ENCODE measurements around the gene GPR55. TPM values are rescaled to one million over a fixed set of nuclear protein-coding genes. Genes with fewer than 3 reads are reported as not detected.

The GPR55 gene
- total and polyA plus RNA-seq, 2 of the 4 experiments (the other 2 are of a cell fraction), result 0.03 TPM; not detected in 1

DNA sequence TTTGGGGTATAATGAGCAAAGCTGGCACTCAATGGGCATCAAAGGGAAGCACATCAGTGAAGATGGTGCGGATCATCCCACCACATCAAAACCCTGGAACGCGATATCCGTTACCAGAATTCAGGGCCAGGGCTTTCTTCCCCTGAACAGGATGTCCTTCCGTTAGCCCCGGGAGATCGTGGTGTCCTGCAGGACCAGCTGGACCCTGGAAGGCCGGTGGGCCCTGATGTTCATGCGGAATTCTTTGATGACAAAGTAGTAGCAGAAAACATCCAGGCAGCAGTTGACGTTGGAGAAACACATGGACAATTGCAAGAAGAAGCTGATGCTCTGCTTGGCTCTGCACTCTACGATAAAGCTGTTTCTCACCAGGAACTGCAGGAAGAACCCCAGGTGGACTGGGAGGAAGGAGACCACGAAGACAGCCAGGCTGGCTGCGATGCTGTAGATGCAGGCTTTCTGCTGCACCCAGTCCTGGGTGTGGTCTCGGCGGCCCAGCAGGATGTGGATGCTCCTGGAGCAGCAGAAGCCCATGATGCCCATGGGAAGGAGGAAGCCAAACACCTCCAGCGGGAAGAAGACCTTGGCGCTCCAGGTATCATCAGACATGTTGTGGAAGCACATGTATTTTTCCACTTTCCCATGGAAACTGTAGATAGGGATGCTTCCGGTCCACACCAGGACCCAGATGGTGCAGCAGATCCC is 15.0 kb downstream of the GPR55 start:
- CTCF ChIA-PET, result no interaction called here

More for the DNA sequence above, 15.0 kb downstream of the GPR55 start:
- dilution Hi-C loops (cut with HindIII; ENCODE audit: low sequenced_read_pairs, unreplicated experiment) (no loop called here), intact Hi-C loops (cut with micrococcal nuclease) (loop anchor here (10.0 kb wide), 1 partner anchor 545 kb away; no protein-coding TSS in a partner anchor), in situ Hi-C loops (cut with MboI; ENCODE audit: low sequenced_read_pairs) (no loop called here)
- no peak overlapping the region for H2BK120ac ChIP-seq (ENCODE audit: low read depth, low read length)
- no peaks in the 10 kb centered on the region for H3K79me1 ChIP-seq (ENCODE audit: low read depth in 1 of 2, low read length in 2 of 2)
- peaks cover 6% of the 10 kb centered on the region for H3K4me1 ChIP-seq (ENCODE audit: control insufficient read depth, insufficient read depth, low read length)
- H3K56ac ChIP-seq (ENCODE audit: extremely low read depth, insufficient read depth, low read length), result no peak overlapping the region
- H3K9me3 ChIP-seq (ENCODE audit: control insufficient read depth, insufficient read depth, low read length), result no peaks in the 10 kb centered on the region
- H3K4me3 ChIP-seq (ENCODE audit: insufficient read depth, low read depth, low read length), result no peak overlapping the region
- WGBS, 2 experiments (ENCODE audit: extremely low coverage in 2 of 2, insufficient read length in 1 of 2), result 55% methylated on average over 4 of the region's 18 CpGs; no CpG with 5 or more reads in 1 of the 2 experiments
- no peak overlapping the region for H2AFZ ChIP-seq (replicated peaks; ENCODE audit: low read length, poor library complexity)
- H3K9ac ChIP-seq (ENCODE audit: low read depth, low read length), result no peak overlapping the region
- H3K4me2 ChIP-seq (ENCODE audit: low read depth, low read length), result no peak overlapping the region
- ATAC-seq (ENCODE audit: low read depth) (no peak), DNase-seq (no peak)
- no peak overlapping the region for H3K4ac ChIP-seq (ENCODE audit: low read depth, low read length)
- H3K18ac ChIP-seq (ENCODE audit: low read depth, low read length), result no peak overlapping the region
- H3K23ac ChIP-seq (ENCODE audit: low read depth, low read length), result no peak overlapping the region
- no peak overlapping the region for H4K91ac ChIP-seq (ENCODE audit: insufficient read depth, low read depth, low read length)
- peaks cover 14% of the 10 kb centered on the region for H3K9me1 ChIP-seq (ENCODE audit: insufficient read depth, low read length)
- POLR2A ChIA-PET (ENCODE audit: unreplicated experiment), result no interaction called here
- peaks cover 10% of the 10 kb centered on the region; the same call in 1 of the 2 replicates for H3K27me3 ChIP-seq (ENCODE audit: control insufficient read depth, insufficient read depth, low read length)
- H4K5ac ChIP-seq (ENCODE audit: low read depth, low read length), result no peak overlapping the region
- H3K36me3 ChIP-seq (ENCODE audit: control insufficient read depth, insufficient read depth, low read length), result no peaks in the 10 kb centered on the region
- H4K20me1 ChIP-seq (ENCODE audit: insufficient read depth, low read length), result no peaks in the 10 kb centered on the region
- TF ChIP-seq FOS (IDR thresholded peaks at IDR 0.05; ENCODE audit: low read depth, low read length) (no peak), CEBPB (IDR thresholded peaks at IDR 0.05; ENCODE audit: low read depth, low read length) (no peak), SMC3 (IDR thresholded peaks at IDR 0.05; ENCODE audit: low read depth, low read length) (no peak), RCOR1 (IDR thresholded peaks at IDR 0.05; ENCODE audit: insufficient replicate concordance, low read length) (no peak), MXI1 (IDR thresholded peaks at IDR 0.05; ENCODE audit: borderline replicate concordance, low read depth, low read length) (no peak), RFX5 (IDR thresholded peaks at IDR 0.05; ENCODE audit: low read depth, low read length) (no peak), BHLHE40 (IDR thresholded peaks at IDR 0.05; ENCODE audit: low read depth, low read length) (no peak), CHD1 (IDR thresholded peaks at IDR 0.05; ENCODE audit: low read depth, low read length) (no peak), NFE2L2 (IDR thresholded peaks at IDR 0.05; ENCODE audit: low read depth, low read length) (no peak), RAD21 (IDR thresholded peaks at IDR 0.05; ENCODE audit: low read length) (no peak), POLR2A (IDR thresholded peaks at IDR 0.05; ENCODE audit: low read depth, low read length) (no peak), MAZ (IDR thresholded peaks at IDR 0.05; ENCODE audit: borderline replicate concordance, low read depth, low read length) (no peak)
- TF ChIP-seq, protein P1, sequence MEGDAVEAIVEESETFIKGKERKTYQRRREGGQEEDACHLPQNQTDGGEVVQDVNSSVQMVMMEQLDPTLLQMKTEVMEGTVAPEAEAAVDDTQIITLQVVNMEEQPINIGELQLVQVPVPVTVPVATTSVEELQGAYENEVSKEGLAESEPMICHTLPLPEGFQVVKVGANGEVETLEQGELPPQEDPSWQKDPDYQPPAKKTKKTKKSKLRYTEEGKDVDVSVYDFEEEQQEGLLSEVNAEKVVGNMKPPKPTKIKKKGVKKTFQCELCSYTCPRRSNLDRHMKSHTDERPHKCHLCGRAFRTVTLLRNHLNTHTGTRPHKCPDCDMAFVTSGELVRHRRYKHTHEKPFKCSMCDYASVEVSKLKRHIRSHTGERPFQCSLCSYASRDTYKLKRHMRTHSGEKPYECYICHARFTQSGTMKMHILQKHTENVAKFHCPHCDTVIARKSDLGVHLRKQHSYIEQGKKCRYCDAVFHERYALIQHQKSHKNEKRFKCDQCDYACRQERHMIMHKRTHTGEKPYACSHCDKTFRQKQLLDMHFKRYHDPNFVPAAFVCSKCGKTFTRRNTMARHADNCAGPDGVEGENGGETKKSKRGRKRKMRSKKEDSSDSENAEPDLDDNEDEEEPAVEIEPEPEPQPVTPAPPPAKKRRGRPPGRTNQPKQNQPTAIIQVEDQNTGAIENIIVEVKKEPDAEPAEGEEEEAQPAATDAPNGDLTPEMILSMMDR (conservative IDR thresholded peaks at IDR 0.05; ENCODE audit: low read depth, low read length), result no peak
- TF ChIP-seq, protein P2, sequence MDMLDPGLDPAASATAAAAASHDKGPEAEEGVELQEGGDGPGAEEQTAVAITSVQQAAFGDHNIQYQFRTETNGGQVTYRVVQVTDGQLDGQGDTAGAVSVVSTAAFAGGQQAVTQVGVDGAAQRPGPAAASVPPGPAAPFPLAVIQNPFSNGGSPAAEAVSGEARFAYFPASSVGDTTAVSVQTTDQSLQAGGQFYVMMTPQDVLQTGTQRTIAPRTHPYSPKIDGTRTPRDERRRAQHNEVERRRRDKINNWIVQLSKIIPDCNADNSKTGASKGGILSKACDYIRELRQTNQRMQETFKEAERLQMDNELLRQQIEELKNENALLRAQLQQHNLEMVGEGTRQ (IDR thresholded peaks at IDR 0.05; ENCODE audit: low read depth, low read length), result no peak
- H4K8ac ChIP-seq (ENCODE audit: low read depth in 2 of 2, low read length in 2 of 2), result no peak overlapping the region
- no peak overlapping the region for H2BK20ac ChIP-seq (ENCODE audit: low read depth, low read length)
- no TSS peak for BruUV-seq (replicated peaks)
- no peak overlapping the region for H3K27ac ChIP-seq (ENCODE audit: insufficient read depth, low read length)
- H2BK5ac ChIP-seq (ENCODE audit: low read depth, low read length, poor library complexity, severe bottlenecking), result no peak overlapping the region
- no peak overlapping the region for H2AK9ac ChIP-seq (replicated peaks; ENCODE audit: low read depth, low read length, poor library complexity)
- H2BK15ac ChIP-seq (ENCODE audit: low read depth, low read length), result 0 out of 3 replicates have a peak overlapping the region, but pooled peaks have one; percentile 95
- no peak overlapping the region; the same call in 1 of the 2 replicates for H2AK5ac ChIP-seq (ENCODE audit: low read depth, low read length)
- H3K14ac ChIP-seq (replicated peaks; ENCODE audit: low read depth, low read length), result no peak overlapping the region

Measured in IMR-90 (cell line).